HG03060 (cell line): ENCODE data around the gene IGDCC3.

Experiments used
- ATAC-seq: cut with Tn5 transposase; IDR thresholded peaks from one replicate; pipeline ENCODE4 v1.9.1; 2021; ENCODE audit warnings: low read depth, moderate number of reproducible peaks; ENCODE audit not compliant: unreplicated experiment

Gene IGDCC3

DNA sequence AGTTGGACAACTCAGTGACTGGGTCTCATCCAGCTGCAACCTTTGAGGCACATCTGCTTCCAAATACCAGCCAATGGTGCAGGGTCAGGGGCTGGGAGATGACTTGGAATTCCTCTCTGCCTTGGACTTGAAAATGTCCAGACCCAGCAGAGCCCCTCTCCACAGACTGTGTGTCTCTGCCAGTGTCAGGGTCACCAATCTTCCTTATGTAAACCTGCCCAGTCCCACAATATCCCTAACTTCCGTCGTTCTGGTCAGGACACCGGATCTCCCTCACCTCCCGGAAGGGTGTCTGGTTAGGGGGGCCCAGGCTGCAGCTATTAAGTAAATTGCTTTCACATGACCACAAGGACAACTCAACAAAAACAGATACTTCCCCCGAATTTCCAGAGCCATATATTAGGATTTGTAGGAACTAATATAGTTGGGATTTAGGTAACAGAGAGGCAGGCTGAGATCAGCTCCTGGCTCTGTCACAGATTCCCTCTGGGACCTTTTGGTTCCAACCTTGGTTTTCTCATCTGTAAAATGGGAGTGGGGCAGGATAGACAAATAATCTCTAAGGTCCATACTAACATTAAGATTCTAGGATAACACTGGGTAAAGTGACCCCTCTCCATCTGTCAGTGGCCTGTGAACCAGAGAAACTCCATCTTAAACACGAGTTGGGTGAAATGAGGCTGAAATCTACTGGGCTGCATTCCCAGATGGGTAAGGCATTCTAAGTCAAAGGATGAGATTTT is 30.8 kb downstream of the IGDCC3 start:
- ATAC-seq, result no peak

DNA sequence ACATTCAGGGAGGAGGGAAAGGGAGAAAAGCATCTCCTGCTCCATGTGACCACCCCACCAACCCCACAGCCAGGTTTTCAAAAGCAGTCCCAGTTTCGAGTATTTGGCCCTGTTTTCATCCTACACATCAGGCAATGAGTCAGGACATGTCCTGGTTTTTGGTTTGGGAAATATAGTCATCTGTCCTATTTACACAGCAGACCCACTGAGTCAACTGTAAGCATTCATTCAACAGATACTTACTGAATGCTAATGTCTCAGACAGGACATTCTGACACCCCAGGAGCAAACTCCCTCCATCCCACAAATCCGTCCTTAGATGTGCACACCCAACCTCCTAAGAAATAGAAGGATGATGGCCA is 32.9 kb downstream of the IGDCC3 start:
- no peak for ATAC-seq

DNA sequence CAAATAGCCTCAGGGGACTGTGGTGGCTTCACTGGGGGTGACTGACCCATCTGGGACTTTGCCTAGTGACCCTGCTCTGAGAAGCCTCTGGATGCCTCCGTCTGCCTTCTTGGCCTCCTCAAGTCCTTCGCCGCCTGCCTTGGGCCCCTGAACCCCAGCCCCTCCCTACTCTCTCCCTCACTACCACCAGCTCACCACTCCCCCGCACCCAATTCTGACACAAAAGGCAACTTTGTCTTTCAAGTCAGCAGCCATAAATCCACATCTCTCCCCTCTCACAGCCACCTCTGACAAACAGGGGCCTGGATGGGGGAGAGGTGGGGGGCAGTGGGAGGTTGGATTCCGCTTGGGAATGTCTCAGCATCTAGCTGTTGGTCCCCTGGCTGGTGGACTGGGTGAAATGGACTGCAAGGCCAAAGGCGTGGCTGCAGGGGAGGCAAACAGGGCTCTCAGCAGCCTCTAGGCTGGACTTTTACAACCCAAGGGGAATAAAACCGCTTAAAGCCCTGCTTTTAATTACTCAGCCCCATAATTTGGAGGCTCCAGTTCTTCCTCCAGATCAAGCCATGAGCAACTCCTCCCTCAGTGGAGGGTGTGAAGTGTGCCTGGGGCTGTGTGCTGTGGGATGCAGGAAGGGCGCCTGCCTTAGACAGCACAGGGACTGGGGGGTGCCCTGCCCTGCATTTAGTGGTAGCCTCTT is 33.4 kb downstream of the IGDCC3 start:
- ATAC-seq, result no peak

DNA sequence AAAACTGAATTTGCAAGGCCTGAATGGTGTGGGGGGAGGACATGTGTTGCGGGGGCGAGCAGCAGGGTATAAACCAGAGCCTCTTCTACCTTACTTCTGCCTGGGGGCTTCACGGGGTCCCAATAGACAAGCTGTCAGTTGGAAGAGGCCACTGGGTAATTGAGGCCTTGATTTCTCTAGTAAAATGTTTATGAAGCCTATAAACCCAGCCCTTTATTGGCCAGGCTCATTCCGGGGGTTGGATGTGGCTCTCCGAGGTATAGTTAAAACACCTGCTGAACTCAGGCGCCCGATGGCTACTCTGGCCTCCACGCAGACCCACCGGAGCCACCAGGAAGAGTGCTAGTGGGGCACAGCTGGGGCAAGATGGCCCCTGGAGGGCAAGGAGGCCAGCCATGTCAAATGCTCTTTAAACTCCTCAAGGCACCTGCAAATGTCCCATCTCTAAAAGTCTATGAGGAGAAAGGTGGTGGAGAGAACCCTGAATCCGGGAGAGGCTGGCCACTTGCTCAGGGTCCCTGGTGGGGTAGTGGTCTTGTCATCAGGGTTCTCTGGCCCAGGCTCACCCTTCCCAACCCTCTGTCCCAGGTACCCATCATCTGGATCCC is 34.3 kb downstream of the IGDCC3 start:
- ATAC-seq, result no peak

DNA sequence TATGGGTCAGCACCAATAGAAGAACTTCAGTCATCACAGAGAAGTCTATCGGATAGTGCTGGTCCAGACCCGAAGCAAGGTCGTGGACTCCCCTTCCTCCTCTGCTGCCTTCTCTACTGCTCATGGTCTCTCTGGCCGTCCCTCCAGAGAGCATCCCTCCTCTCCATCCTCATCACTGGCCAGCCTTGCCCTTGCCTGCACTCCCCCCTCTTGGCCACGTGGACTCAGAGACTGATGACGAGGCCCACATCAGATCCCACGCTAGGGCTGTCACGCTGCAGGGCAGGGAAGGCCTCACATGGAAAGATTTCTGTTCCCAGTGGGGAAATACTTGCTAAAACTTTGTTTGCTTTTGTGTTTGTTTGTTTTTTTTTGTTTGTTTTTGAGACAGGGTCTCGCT is 35.3 kb downstream of the IGDCC3 start:
- no peak for ATAC-seq

DNA sequence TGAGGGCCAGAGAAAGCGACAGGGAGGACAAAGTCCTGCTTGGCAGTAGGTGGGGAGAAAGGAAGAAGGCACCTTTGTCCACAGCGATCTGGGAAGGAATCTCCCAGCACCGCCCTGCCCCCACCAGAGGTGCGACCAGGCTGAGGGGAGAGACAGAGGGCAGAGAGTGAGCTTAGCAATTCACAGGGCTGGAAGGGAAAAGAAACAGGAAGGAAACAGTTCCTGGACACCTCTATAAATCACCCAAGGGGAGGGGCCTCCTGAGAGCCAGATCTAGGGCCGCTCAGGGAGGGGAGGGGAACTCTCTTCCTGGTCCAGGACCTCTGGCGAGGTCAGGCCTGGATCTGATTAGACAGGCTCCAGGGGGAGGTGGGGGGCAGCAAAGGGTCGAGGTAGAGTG is 37.9 kb downstream of the IGDCC3 start:
- no peak for ATAC-seq

DNA sequence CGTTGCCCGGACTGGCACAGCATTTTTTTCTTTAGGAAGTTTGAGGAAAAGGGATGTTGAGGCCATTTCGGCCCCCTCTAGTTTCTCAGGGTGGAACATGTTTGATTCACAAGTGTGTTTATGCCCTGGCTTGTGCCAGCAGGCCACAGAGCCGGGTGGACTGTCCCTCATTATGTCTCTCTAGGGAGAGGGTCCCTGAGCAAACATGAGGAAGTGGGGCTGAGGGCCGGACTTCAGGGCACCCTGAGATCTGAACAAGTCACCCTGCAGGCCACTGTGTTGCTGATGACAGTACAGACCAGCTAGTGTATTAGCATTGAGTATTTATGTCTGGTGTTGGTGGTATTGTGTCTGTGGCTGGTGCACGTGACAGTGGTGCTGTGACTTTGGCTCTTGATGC is 38.4 kb downstream of the IGDCC3 start:
- no peak for ATAC-seq

DNA sequence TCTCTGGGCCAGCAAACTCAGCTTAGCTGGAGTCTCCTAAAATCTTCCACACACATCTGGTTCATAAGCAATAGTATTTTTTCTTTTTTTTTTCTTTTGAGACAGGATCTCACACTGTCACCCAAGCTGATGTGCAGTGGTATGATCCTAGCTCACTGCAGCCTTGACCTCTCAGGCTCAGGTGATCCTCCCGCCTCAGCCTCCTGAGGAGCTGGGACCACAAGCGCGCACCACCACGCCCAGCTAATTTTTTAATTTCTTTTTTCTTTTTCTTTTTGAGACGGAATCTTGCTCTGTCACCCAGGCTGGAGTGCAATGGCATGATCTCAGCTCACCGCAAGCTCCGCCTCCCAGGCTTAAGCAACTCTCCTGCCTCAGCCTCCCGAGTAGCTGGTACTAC is 39.0 kb downstream of the IGDCC3 start:
- ATAC-seq, result no peak

DNA sequence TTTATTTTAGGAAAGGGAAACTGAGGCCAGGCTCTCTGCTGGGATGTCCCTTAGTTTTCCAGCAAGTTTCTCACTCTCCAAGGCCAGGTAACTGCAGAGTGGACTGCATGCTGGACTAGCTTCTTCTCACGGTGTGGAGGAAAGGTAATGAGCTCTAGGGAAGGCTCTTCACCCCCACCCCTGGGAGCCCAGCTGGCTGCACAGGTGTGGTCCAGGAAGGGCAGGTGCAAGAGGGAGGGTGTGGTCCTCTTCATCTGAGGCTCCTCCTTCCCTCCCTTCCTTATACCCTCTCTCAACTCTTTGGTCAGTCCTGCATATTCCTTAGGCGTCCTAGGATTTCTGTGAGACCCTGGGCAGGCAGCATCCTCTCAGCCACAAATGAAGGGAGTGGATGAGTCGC is 39.4 kb downstream of the IGDCC3 start:
- ATAC-seq, result no peak

DNA sequence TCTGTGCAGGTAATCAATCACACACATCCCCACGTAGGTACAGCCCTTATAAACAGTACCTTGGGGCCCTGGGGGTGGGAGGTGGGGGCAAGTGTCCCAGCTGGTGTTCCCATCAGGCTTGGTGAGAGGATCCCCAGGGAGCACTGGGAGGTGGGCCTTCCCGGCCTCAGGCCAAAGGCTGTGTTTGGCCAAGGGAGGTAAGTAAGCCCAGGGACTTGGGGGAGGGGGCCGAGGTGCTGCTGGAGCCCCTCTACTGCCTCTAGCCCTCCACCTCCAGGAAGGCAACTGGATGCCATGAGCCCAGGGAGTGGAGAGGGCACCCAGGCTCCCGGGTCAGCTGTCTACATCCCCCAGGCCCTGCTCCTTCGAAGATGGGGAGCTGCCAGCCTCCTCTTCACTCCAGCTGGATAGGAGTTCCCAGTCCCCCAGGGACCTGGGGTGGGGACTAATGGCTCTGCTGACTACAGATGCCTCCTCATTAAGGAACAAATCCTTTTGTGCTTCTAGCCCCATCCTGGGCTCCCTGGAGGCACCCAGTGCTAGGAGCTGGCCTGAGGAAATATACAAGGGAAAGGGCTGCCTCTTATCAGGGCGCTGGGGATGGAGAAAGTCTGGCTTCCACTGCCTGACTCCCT is 40.2 kb downstream of the IGDCC3 start:
- no peak for ATAC-seq

DNA sequence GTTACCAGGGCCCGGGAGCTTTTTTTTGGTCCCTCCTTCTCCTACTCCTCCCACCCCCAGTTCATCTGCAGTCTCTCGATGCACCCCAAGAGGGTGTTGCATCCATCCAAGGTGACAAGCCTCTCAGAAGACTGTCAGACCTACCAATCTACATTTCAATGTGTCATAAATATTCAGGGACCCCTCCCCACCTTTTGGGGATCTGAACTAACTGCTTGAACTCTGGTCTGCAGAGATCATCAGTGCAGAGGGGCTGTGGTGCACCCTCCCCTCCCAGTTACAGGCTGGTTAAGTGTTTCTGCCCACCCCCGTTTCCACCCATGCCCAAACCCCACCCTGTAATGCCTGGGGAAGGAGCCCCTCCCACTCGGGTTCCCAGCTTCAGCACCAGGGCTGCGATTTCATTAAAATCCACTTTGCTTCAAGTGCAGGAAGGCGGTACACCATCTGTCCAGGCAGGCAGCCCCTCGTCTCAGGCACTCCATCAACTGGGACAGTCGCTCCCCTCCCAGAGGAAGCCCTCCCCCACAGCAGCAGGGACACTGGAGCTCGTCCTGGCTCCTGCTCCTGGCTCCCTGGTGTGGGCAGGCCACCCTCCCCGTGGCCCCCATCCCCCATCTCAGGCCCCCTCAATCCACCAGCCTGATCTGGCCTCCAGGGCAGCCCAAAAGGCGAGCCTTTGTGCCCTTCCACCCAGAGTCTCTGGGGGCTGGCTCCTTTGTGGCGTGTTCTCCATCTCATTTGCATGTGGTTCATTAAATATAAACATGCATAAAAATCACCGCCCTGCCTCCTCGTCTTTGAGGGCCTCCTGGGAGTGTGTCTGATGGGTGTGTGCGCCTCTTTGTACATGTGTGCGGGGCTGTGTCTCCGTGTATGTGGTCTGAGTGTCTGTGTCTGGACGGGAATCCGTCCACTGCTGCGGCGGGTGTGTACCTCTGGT is 41.0 kb downstream of the IGDCC3 start:
- no peak for ATAC-seq

DNA sequence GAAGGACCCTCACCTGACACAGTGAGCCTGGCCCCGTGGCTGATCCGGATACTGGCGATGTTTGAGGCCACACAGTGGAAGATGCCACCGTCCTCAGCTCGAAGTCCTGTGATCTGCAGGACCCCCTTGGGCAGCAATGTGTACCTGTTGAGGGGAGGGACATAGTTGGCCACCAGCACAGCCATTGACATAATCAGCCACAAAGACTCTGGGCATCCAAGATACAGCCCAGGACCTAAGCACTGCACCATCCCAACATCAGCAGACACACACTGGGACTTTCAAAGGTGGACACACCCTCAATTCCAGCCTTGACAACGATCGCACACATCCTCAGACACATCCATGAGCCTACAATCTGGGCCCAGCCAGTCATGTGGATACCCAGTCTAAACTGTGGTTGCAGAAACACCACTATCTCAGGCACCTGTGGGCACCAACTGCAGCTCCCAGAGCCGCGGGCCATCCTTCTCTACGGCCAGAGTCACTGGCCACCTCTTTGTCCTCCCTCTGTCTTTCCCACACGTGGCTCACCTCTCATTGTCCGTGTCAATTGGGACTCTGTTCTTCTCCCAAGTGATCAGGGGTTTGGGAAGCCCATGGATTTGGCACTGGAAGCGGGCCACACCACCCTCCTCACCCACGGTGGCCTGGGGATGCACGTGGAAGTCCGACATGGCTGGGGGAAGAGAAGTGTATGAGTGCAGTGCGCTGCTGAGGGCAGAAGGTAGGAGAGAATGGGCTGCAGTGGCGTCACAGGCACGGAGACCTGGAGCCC is 42.3 kb downstream of the IGDCC3 start:
- no peak for ATAC-seq

DNA sequence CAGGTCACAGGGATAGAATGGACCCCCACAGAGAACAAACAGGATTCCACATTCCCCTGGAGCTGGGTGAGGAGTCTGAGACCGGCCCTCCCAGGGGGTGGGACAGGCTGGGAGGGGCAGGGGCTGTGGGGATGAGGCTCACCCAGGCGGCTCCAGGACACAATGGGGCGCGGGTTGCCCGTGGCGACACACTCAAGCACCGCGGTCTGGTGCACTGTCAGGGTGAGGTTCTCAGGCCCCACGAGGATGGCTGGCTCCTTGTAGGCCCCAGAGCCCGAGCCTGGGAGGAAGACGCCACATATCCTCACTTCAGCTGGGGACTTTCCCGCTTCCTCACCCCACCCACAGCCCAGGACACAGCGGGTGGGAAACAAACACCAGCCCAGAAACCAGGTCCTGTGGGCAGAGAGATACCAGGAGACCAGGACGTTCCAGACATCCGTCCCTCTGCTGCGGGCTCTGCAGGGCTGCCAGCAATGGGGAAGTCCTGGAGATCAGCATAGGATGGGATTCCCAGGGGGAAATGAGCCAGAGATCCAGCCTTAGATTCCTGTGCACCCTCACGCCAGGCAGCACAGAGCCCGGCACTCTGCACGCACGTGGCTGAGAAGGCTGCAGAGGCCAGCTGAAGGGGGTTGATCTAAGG is 43.1 kb downstream of the IGDCC3 start:
- no peak for ATAC-seq

DNA sequence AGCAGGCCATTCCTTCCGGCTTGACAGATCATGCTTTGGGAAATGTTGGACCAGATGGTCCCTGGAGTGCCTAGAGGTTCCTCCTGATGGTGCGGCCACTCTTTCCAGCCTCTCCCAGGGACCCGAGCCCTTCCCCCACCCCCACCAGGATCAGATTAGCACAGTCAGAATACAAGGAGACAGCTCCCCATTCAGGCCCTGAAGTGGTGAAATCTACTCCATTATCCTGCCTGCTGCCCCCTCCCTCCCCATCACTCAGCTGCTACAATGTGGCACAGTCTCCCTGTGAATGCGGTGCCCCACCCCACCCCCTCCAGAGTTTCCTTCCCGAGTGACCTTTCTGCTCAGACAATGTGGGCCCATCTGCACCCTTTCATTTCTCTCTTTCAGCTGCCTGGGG is 43.9 kb downstream of the IGDCC3 start:
- no peak for ATAC-seq

DNA sequence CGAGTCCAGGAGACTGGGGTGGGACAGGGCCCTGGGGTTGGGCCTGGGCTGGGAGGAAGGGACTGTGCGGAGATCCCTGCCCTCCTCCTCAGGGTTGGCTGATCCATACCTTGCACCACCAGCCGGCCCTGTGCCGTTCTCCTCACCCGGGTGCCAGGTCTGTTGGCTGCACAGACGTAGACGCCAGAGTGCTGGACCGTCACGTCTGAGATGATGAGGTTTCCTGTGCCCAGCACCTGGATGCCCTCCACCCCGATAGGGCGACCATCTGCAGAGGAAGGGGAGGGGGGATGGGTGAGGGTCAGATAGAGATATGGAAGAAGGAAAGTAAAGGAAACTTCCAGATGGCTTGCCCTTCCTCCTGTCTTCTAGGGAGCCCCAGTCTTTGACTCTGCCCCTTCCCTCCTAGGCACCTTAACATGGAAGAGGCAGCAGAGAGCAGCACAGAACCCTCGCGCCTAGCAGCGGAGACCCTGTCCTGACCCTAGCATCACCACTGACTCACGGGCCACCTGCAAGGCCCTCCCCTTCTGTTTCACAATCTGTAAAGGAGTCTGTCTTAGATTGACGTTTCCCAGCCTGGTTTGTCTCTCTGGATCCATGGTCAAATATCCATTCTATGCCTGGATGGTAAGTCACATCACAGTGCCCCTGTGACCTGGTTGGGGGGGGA is 44.5 kb downstream of the IGDCC3 start:
- ATAC-seq, result no peak

DNA sequence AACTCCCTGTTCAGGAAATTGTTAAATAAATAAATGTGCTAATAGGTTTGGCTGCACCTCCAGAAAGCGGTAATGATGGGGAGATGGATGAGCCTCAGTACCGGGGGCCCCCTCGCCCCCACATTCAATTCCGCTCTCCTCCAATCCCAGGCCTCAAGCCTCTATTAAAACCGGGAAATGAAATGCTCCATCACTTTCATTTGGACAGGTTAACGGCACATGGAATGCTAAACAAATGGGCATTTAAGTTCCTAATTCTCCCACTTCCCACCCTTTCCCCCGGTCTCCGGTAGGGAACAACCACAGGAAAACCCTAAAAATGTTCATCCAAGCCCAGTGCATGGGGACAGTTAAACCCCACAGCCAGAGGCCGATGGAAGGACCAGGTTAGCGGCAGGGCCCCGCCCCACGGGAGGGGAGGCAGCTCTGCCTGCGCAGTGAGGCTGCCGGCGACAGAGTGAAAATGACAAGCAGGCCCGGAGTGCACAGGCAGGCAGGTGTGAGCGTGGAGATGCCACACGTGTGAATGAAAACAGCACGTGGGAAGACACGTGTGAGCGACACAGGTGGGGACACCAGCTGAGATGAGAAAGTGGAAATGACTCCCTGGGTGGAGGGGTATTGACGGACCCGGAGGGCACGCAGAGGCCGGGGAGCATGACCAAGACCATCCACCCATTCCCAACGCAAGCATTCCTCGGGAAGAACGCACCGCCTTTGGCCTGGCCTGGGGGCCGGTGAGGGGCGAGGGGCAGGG is 45.2 kb downstream of the IGDCC3 start:
- no peak for ATAC-seq

DNA sequence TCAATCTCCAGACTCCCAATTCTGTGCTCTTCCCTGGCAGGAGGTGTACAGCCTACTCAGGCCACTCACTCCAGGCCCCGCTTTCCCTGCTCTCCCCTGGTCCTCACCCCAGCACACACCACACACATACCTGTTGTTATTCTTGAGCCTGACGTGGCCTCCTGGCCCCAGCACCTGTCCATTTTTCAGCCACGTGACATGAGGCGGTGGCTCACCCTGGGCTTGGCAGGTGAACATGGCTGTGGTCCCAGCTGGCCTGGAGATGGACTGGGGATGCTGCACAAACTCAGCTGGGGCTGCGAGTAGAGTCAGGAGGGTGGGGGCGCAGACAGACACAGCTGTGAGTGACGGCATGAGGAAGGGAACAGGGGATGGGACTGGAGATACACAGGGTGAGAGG is 46.0 kb downstream of the IGDCC3 start:
- ATAC-seq, result no peak
